SK-N-SH treated with all-trans-retinoic acid at 6 μM for 48 hours (cell line): Measurements from ENCODE around the gene EEA1.

Experiments used
- ATAC-seq: fragments of 200-7000 bp; cut with Tn5 transposase; 3 replicates; pipeline ENCODE4 v1.9.1; 2020; ENCODE audit warnings: mild to moderate bottlenecking, moderate library complexity
- ARNTL ChIP-seq: fragments of 450-650 bp; formaldehyde crosslinking; IDR thresholded peaks from 2 replicates; pipeline ENCODE4 v1.5.0; 2020; ENCODE audit warnings: low read depth, mild to moderate bottlenecking, moderate library complexity, borderline replicate concordance
- BACH2 ChIP-seq: fragments of 250-450 bp; sonication (Bioruptor Pico); IDR thresholded peaks from 2 replicates; pipeline ENCODE4 v1.9.0; 2021; ENCODE audit warnings: mild to moderate bottlenecking, borderline replicate concordance
- CSDC2 ChIP-seq: fragments of 250-450 bp; sonication (Bioruptor Pico); IDR thresholded peaks from 2 replicates; pipeline ENCODE4 v1.5.0; 2020; ENCODE audit warnings: mild to moderate bottlenecking, moderate library complexity
- ESRRG ChIP-seq: fragments of 250-450 bp; sonication (Bioruptor Pico); IDR thresholded peaks from 2 replicates; pipeline ENCODE4 v1.6.1; 2021; ENCODE audit warnings: mild to moderate bottlenecking
- GLIS3 ChIP-seq: fragments of 250-450 bp; sonication (Bioruptor Pico); IDR thresholded peaks from 2 replicates; pipeline ENCODE4 v1.5.0; 2020; ENCODE audit warnings: mild to moderate bottlenecking, moderate library complexity
- ISL1 ChIP-seq: fragments of 250-450 bp; sonication (Bioruptor Pico); IDR thresholded peaks from 2 replicates; pipeline ENCODE4 v2.1.2; 2022; ENCODE audit warnings: mild to moderate bottlenecking, moderate library complexity
- OSR1 ChIP-seq: fragments of 250-450 bp; sonication (Bioruptor Pico); IDR thresholded peaks from 2 replicates; pipeline ENCODE4 v1.8.0; 2022; ENCODE audit warnings: moderate library complexity, mild to moderate bottlenecking, inconsistent platforms
- PPARA ChIP-seq: fragments of 250-450 bp; sonication (Bioruptor Pico); IDR thresholded peaks from 2 replicates; pipeline ENCODE4 v1.5.0; 2020; ENCODE audit warnings: mild to moderate bottlenecking, borderline replicate concordance
- RARB ChIP-seq: fragments of 250-450 bp; sonication (Bioruptor Pico); IDR thresholded peaks from 2 replicates; pipeline ENCODE4 v1.8.0; 2021; ENCODE audit warnings: mild to moderate bottlenecking, moderate library complexity
- SNAI2 ChIP-seq: fragments of 250-450 bp; sonication (Bioruptor Pico); IDR thresholded peaks from 2 replicates; pipeline ENCODE4 v1.5.0; 2020; ENCODE audit warnings: mild to moderate bottlenecking, moderate library complexity
- TCF4 ChIP-seq: fragments of 250-450 bp; sonication (Bioruptor Pico); IDR thresholded peaks from 2 replicates; pipeline ENCODE4 v1.8.0; 2021; ENCODE audit warnings: mild to moderate bottlenecking, moderate library complexity, borderline replicate concordance
- TOX ChIP-seq: fragments of 250-450 bp; sonication (Bioruptor Pico); IDR thresholded peaks from 2 replicates; pipeline ENCODE4 v1.8.0; 2021; ENCODE audit warnings: mild to moderate bottlenecking, moderate library complexity, borderline replicate concordance
- ZC3H10 ChIP-seq: fragments of 250-450 bp; sonication (Bioruptor Pico); IDR thresholded peaks from 2 replicates; pipeline ENCODE4 v1.5.1; 2021; ENCODE audit warnings: mild to moderate bottlenecking, moderate library complexity
- ZFP3 ChIP-seq: fragments of 250-450 bp; sonication (Bioruptor Pico); IDR thresholded peaks from 2 replicates; pipeline ENCODE4 v1.5.0; 2020; ENCODE audit warnings: mild to moderate bottlenecking, moderate library complexity
- ZFP30 ChIP-seq: fragments of 450-650 bp; formaldehyde crosslinking; IDR thresholded peaks from 2 replicates; pipeline ENCODE4 v1.5.0; 2022; ENCODE audit warnings: mild to moderate bottlenecking, moderate library complexity
- ZNF565 ChIP-seq: fragments of 450-650 bp; formaldehyde crosslinking; conservative IDR thresholded peaks from 2 replicates; pipeline ENCODE4 v1.5.0; 2020; ENCODE audit warnings: low read depth, mild to moderate bottlenecking, moderate library complexity
- ZNF70 ChIP-seq: fragments of 450-650 bp; formaldehyde crosslinking; IDR thresholded peaks from 2 replicates; pipeline ENCODE4 v1.5.0; 2020; ENCODE audit warnings: mild to moderate bottlenecking, moderate library complexity
- TF ChIP-seq, protein P1 (sequence below): fragments of 250-450 bp; sonication (Bioruptor Pico); IDR thresholded peaks from 2 replicates; pipeline ENCODE4 v1.5.1; 2020; ENCODE audit warnings: low read depth, mild to moderate bottlenecking, moderate library complexity
- TF ChIP-seq, protein P2 (sequence below): fragments of 250-450 bp; sonication (Bioruptor Pico); IDR thresholded peaks from 2 replicates; pipeline ENCODE4 v1.8.0; 2021; ENCODE audit warnings: low read depth, mild to moderate bottlenecking, moderate library complexity, borderline replicate concordance
- TF ChIP-seq, protein P3 (sequence below): fragments of 250-450 bp; sonication (Bioruptor Pico); IDR thresholded peaks from 2 replicates; pipeline ENCODE4 v1.8.0; 2020; ENCODE audit warnings: mild to moderate bottlenecking, moderate library complexity, borderline replicate concordance
- TF ChIP-seq, protein P4 (sequence below): fragments of 250-450 bp; sonication (Bioruptor Pico); IDR thresholded peaks from 2 replicates; pipeline ENCODE4 v1.5.1; 2021; ENCODE audit warnings: mild to moderate bottlenecking, moderate library complexity

EEA1 gene

DNA sequence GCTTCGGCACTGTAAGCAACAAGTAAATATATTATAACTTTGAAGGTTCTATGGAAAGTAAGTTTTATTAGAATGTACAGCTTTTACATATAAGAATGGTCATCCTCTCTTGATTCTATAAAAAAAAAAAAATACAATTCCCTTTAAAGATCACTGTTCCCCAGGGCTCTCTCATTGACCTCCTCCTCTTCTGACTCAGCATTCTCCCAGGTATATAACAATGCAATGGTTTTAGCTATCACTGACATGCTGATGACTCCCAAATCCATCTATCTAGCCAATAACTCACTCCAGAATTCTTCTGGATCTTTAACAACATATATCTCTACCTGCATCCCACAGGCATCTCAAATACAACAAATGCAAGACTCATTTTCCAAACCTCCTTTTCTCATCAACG is 62.7 kb downstream of the EEA1 start:
- TF ChIP-seq, protein P1, sequence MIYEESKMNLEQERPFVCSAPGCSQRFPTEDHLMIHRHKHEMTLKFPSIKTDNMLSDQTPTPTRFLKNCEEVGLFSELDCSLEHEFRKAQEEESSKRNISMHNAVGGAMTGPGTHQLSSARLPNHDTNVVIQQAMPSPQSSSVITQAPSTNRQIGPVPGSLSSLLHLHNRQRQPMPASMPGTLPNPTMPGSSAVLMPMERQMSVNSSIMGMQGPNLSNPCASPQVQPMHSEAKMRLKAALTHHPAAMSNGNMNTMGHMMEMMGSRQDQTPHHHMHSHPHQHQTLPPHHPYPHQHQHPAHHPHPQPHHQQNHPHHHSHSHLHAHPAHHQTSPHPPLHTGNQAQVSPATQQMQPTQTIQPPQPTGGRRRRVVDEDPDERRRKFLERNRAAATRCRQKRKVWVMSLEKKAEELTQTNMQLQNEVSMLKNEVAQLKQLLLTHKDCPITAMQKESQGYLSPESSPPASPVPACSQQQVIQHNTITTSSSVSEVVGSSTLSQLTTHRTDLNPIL (CRISPR knock-in tag) = no peak
- no peak for ATAC-seq

DNA sequence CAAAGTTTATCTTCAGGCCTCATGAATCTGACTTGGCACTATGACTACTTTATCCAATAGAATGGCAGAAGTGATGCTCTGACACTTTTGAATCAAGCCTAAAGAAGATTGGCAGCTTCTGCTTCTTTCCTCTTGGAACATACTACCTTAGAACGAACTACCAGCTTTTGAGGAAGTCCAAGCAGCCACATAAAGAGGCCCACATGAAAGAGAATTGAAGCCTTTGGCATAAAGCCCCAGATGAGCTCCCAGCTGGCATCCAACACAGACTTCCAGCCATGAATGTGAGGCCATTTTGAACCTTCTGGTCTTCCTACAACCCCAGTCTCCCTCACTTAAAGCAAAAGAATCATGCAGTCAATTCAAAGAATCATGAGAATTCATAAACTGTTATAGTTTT is 65.8 kb downstream of the EEA1 start:
- no peak for ATAC-seq
- TF ChIP-seq, protein P2, sequence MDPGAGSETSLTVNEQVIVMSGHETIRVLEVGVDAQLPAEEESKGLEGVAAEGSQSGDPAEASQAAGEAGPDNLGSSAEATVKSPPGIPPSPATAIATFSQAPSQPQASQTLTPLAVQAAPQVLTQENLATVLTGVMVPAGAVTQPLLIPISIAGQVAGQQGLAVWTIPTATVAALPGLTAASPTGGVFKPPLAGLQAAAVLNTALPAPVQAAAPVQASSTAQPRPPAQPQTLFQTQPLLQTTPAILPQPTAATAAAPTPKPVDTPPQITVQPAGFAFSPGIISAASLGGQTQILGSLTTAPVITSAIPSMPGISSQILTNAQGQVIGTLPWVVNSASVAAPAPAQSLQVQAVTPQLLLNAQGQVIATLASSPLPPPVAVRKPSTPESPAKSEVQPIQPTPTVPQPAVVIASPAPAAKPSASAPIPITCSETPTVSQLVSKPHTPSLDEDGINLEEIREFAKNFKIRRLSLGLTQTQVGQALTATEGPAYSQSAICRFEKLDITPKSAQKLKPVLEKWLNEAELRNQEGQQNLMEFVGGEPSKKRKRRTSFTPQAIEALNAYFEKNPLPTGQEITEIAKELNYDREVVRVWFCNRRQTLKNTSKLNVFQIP (CRISPR knock-in tag) = no peak
- TF ChIP-seq ARNTL (CRISPR knock-in tag) (no peak), CSDC2 (CRISPR knock-in tag) (no peak), TCF4 (CRISPR knock-in tag) (no peak), ZFP3 (CRISPR knock-in tag) (no peak), ZNF565 (CRISPR knock-in tag) (no peak), OSR1 (CRISPR knock-in tag) (no peak), RARB (CRISPR knock-in tag) (no peak), SNAI2 (CRISPR knock-in tag) (no peak)
- TF ChIP-seq, protein P3, sequence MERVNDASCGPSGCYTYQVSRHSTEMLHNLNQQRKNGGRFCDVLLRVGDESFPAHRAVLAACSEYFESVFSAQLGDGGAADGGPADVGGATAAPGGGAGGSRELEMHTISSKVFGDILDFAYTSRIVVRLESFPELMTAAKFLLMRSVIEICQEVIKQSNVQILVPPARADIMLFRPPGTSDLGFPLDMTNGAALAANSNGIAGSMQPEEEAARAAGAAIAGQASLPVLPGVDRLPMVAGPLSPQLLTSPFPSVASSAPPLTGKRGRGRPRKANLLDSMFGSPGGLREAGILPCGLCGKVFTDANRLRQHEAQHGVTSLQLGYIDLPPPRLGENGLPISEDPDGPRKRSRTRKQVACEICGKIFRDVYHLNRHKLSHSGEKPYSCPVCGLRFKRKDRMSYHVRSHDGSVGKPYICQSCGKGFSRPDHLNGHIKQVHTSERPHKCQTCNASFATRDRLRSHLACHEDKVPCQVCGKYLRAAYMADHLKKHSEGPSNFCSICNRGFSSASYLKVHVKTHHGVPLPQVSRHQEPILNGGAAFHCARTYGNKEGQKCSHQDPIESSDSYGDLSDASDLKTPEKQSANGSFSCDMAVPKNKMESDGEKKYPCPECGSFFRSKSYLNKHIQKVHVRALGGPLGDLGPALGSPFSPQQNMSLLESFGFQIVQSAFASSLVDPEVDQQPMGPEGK (CRISPR knock-in tag) = no peak
- TF ChIP-seq, protein P4, sequence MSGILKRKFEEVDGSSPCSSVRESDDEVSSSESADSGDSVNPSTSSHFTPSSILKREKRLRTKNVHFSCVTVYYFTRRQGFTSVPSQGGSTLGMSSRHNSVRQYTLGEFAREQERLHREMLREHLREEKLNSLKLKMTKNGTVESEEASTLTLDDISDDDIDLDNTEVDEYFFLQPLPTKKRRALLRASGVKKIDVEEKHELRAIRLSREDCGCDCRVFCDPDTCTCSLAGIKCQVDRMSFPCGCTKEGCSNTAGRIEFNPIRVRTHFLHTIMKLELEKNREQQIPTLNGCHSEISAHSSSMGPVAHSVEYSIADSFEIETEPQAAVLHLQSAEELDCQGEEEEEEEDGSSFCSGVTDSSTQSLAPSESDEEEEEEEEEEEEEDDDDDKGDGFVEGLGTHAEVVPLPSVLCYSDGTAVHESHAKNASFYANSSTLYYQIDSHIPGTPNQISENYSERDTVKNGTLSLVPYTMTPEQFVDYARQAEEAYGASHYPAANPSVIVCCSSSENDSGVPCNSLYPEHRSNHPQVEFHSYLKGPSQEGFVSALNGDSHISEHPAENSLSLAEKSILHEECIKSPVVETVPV = no peak

DNA sequence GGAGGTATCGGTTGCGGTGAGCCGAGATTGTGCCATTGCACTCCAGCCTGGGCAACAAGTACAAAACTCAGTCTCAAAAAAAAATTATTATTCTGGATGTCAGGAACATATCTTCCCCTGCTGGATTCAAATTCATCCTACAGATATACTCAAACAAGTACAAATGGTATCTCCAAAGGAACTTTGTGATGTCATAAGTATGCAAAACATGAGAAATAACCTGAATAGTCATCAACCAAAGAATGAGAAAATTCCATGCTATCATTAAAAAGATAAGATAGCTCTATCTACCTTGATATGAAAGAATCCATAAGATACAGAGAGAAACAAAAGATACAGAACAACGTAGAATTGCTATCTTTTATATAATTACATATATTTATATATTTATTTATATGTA is 67.7 kb downstream of the EEA1 start:
- TF ChIP-seq ZFP30 (no peak), ESRRG (CRISPR knock-in tag) (no peak), ZNF70 (CRISPR knock-in tag) (no peak), BACH2 (CRISPR knock-in tag) (no peak), TOX (no peak), ZFP3 (CRISPR knock-in tag) (no peak), ISL1 (no peak), SNAI2 (CRISPR knock-in tag) (no peak), ZC3H10 (CRISPR knock-in tag) (no peak), ARNTL (CRISPR knock-in tag) (no peak), GLIS3 (CRISPR knock-in tag) (no peak), PPARA (CRISPR knock-in tag) (no peak)
- TF ChIP-seq, protein P2 (CRISPR knock-in tag) = no peak
- TF ChIP-seq, protein P4 = no peak
- TF ChIP-seq, protein P1 (CRISPR knock-in tag) = no peak
- TF ChIP-seq, all 23 proteins: peak for 0
- ATAC-seq = no peak
